Uterus (tissue), 4 donors: Measurements from ENCODE around the gene PEAR1. TPM values are rescaled to one million over a fixed set of nuclear protein-coding genes. Genes with fewer than 3 reads are reported as not detected.
A peak's percentile ranks its signal among the peaks of the same experiment; 100 is the strongest.

Source experiments
- DNase-seq, 2 donors: peaks; one replicate each; pipeline ENCODE4 v3.0.0-alpha.2; 2019 to 2020
- H3K27ac ChIP-seq, 2 donors: fragments of 200-600 bp; sonication (generic); 1 replicate in 1 of 2; 2 replicates in 1 of 2; pipeline ENCODE4 v1.5.1; 2016 to 2018
- H3K27me3 ChIP-seq, 2 donors: fragments of 200-600 bp; sonication (generic); one replicate each; pipeline ENCODE4 v1.5.1; 2018 to 2019; ENCODE audit warnings: control low read depth in 1 of 2
- H3K36me3 ChIP-seq, 2 donors: fragments of 200-600 bp; sonication (generic); one replicate each; pipeline ENCODE4 v1.5.1; 2019; ENCODE audit warnings: control low read depth in 1 of 2
- H3K4me1 ChIP-seq, 2 donors: fragments of 200-600 bp; sonication (generic); one replicate each; pipeline ENCODE4 v1.5.1; 2018 to 2019; ENCODE audit warnings: control low read depth in 1 of 2
- H3K4me3 ChIP-seq, 2 donors: fragments of 200-600 bp; sonication (generic); 1 replicate in 1 of 2; 2 replicates in 1 of 2; pipeline ENCODE4 v1.5.1; 2018 to 2019; ENCODE audit warnings: mild to moderate bottlenecking in 1 of 2
- H3K9me3 ChIP-seq, 2 donors: fragments of 200-600 bp; sonication (generic); one replicate each; pipeline ENCODE4 v1.5.1; 2019; ENCODE audit warnings: control low read depth in 1 of 2
- POLR2A ChIP-seq, 2 donors: fragments of 450-650 bp; IDR thresholded peaks; one replicate each; pipeline ENCODE4 v1.6.1; 2016; ENCODE audit warnings: antibody characterized with exemption in 2 of 2, mild to moderate bottlenecking in 1 of 2, moderate library complexity in 1 of 2
- intact Hi-C: fragments of 100-400 bp; cut with DNase I; formaldehyde crosslinking; loops from one replicate; pipeline ENCODE4 v1.15.1; 2023; ENCODE audit warnings: low total_unique reads
- total RNA-seq, 4 donors: library from RNA; depleted of rRNA in 3 of 4; stranded (reverse); fragments of >200 nt in 3 of 4; gene quantifications; one replicate each; pipeline versions ENCODE4 v1.1.0 to v1.2.4, GENCODE V29; 2014 to 2023
- TF ChIP-seq, protein P1 (sequence below), 4 experiments: fragments of 200-600 bp in 2 of 4; fragments of 450-650 bp in 2 of 4; sonication (generic) in 2 of 4; IDR thresholded peaks; one replicate each; pipeline ENCODE4 v1.5.1; 2016 to 2019; ENCODE audit warnings: antibody characterized with exemption in 4 of 4, mild to moderate bottlenecking in 2 of 4, moderate library complexity in 1 of 4
- donor health status: DM: yes; HTN: yes; CAD: no.

PEAR1 gene
- total RNA-seq, 4 donors from 2014 or later: 7.4 to 41.8 (median 17.9) TPM

- no peaks in the 10 kb centered on the region for H3K9me3 ChIP-seq
- H3K4me3 ChIP-seq: no peak overlapping the region
- no peaks in the 10 kb centered on the region for H3K27me3 ChIP-seq
- intact Hi-C loops: no loop called here
- H3K27ac ChIP-seq: no peak overlapping the region
- TF ChIP-seq, protein P1, sequence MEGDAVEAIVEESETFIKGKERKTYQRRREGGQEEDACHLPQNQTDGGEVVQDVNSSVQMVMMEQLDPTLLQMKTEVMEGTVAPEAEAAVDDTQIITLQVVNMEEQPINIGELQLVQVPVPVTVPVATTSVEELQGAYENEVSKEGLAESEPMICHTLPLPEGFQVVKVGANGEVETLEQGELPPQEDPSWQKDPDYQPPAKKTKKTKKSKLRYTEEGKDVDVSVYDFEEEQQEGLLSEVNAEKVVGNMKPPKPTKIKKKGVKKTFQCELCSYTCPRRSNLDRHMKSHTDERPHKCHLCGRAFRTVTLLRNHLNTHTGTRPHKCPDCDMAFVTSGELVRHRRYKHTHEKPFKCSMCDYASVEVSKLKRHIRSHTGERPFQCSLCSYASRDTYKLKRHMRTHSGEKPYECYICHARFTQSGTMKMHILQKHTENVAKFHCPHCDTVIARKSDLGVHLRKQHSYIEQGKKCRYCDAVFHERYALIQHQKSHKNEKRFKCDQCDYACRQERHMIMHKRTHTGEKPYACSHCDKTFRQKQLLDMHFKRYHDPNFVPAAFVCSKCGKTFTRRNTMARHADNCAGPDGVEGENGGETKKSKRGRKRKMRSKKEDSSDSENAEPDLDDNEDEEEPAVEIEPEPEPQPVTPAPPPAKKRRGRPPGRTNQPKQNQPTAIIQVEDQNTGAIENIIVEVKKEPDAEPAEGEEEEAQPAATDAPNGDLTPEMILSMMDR (IDR thresholded peaks at IDR 0.05): no peak
- TF ChIP-seq POLR2A (IDR thresholded peaks at IDR 0.05): no peak
- H3K36me3 ChIP-seq: no peaks in the 10 kb centered on the region
- H3K4me1 ChIP-seq: no peaks in the 10 kb centered on the region
- DNase-seq: no peak
Observed at GRCh38 chr1:156958247-156958714, 64.8 kb downstream of the PEAR1 start.

DNA sequence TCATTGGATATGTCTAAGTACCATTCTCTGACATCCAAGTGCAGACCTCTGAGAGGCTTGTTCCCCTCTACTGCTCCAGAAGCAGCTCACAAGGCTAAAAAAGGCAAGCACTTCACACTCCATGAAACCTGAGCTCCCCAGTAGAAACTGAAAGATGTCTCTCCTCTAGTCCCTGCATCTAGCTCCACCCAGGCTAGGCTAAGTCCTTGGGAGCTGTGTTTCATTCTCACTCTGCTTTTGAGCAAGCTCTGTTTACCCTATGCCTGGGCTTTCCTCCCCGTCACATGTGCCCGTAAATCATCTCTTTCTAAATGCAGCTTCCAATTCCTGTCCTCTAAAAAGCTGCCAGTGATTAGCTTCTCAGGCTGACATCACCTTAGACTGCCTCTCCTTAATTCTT, 65.9 kb downstream of the PEAR1 start:
- Histone ChIP-seq H3K27me3 (no peaks in the 10 kb centered on the region), H3K27ac (no peak overlapping the region), H3K4me1 (no peaks in the 10 kb centered on the region), H3K4me3 (no peak overlapping the region), H3K36me3 (no peaks in the 10 kb centered on the region), H3K9me3 (no peaks in the 10 kb centered on the region)
- TF ChIP-seq, protein P1 (IDR thresholded peaks at IDR 0.05): no peak
- no peak for TF ChIP-seq POLR2A (IDR thresholded peaks at IDR 0.05)
- DNase-seq: peak in 1 of 2 donors; percentile 32
- intact Hi-C loops: no loop called here

DNA sequence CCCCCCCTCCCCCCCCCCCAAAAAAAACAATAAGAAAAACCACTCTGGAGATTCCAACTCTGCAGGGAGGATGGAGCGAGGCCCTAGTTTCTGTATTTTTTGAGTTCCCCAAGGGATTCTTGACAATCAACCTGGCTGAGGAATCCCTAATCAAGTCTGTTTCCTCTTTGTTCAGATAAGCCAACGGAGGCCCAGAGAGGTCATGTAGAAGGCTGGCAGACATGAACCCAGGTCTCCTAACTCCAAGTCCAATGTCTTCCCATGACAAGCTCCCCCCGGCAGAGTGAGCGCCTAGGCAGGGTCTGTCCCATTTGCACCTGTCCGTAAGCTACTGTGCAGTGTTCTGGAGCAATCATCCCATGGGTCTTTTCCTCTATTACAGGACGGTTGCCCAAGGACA, 66.4 kb downstream of the PEAR1 start:
- TF ChIP-seq POLR2A (IDR thresholded peaks at IDR 0.05): no peak
- TF ChIP-seq, protein P1 (IDR thresholded peaks at IDR 0.05): no peak
- no peak for DNase-seq
- intact Hi-C loops: no loop called here
- Histone ChIP-seq H3K36me3 (no peaks in the 10 kb centered on the region), H3K27ac (no peak overlapping the region), H3K4me3 (no peak overlapping the region), H3K27me3 (no peaks in the 10 kb centered on the region), H3K4me1 (no peaks in the 10 kb centered on the region), H3K9me3 (no peaks in the 10 kb centered on the region)

DNA sequence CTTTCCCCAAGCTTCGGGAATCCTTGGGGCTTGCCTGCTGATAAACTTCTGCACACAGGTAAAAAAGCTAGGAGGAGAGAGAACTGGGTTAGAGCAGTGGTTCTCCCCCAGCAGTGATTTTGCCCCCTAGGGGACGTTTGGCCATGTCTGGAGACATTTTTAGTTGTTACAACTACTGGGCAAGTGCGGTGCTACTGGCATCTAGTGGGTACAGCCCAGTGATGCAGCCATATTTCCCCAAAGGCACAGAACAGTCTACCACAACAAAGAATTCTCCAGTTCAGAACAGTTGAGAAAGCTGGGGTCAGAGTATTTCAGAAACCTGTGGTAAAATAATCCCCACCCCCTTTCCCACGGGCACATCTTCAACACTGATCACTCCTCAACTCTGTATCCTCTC, 68.2 kb downstream of the PEAR1 start:
- intact Hi-C loops: no loop called here
- H3K27ac ChIP-seq: no peak overlapping the region
- no peak for DNase-seq

GRCh38 chr1:156963621-156964020, 70.1 kb downstream of the PEAR1 start:
- Histone ChIP-seq H3K27me3 (no peaks in the 10 kb centered on the region), H3K9me3 (no peaks in the 10 kb centered on the region), H3K4me1 (no peaks in the 10 kb centered on the region), H3K4me3 (no peak overlapping the region), H3K27ac (no peak overlapping the region), H3K36me3 (no peaks in the 10 kb centered on the region)
- TF ChIP-seq, protein P1 (IDR thresholded peaks at IDR 0.05): no peak
- TF ChIP-seq POLR2A (IDR thresholded peaks at IDR 0.05): no peak
- intact Hi-C loops: no loop called here
- no peak for DNase-seq

More for the DNA sequence above, 68.2 kb downstream of the PEAR1 start:
- no peak for TF ChIP-seq POLR2A (IDR thresholded peaks at IDR 0.05)
- TF ChIP-seq, protein P1 (IDR thresholded peaks at IDR 0.05): no peak
- Histone ChIP-seq H3K27me3 (no peaks in the 10 kb centered on the region), H3K4me1 (no peaks in the 10 kb centered on the region), H3K9me3 (no peaks in the 10 kb centered on the region), H3K4me3 (no peak overlapping the region), H3K36me3 (no peaks in the 10 kb centered on the region)
